Upper lobe of left lung (tissue), 6 donors: ENCODE measurements around the gene ARL3. TPM values are rescaled to one million over a fixed set of nuclear protein-coding genes. Genes with fewer than 3 reads are reported as not detected.
"Not testable (repeated sequence)": the region's sequence is repeated elsewhere in the genome, so short reads cannot be mapped to it uniquely, and the experiment has no call there.

Experiments
- ATAC-seq, 2 donors: fragments of 200-7000 bp; cut with Tn5 transposase; one replicate each; pipeline ENCODE4 v1.9.1; 2022; ENCODE audit warnings: mild to moderate bottlenecking in 2 of 2, moderate library complexity in 2 of 2; ENCODE audit not compliant: low FRiP score in 2 of 2
- DNase-seq, 2 donors: peaks; one replicate each; pipeline ENCODE4 v3.0.0-alpha.2; 2019 to 2020
- H3K27ac ChIP-seq, 4 donors: fragments of 200-600 bp; sonication (generic); one replicate each; pipeline ENCODE4 v1.5.1; 2016 to 2019
- H3K27me3 ChIP-seq, 4 donors: fragments of 200-600 bp; sonication (generic); one replicate each; pipeline ENCODE4 v1.5.1; 2017 to 2019
- H3K36me3 ChIP-seq, 4 donors: fragments of 200-600 bp; sonication (generic); one replicate each; pipeline ENCODE4 v1.5.1; 2016 to 2019
- H3K4me1 ChIP-seq, 4 donors: fragments of 200-600 bp; sonication (generic); one replicate each; pipeline ENCODE4 v1.5.1; 2018 to 2019
- H3K4me3 ChIP-seq, 4 donors: fragments of 200-600 bp; sonication (generic); one replicate each; pipeline ENCODE4 v1.5.1; 2017 to 2019; ENCODE audit warnings: mild to moderate bottlenecking in 2 of 4, moderate library complexity in 1 of 4
- H3K9me3 ChIP-seq, 4 donors: fragments of 200-600 bp; sonication (generic); one replicate each; pipeline ENCODE4 v1.5.1; 2018 to 2019
- CTCF ChIP-seq, 6 experiments: fragments of 450-650 bp in 4 of 6; fragments of 200-600 bp in 2 of 6; sonication (generic) in 2 of 6; IDR thresholded peaks; one replicate each; pipeline ENCODE4 v1.5.1; 2016 to 2019; ENCODE audit warnings: antibody characterized with exemption in 6 of 6
- EP300 ChIP-seq, 4 donors: sonication (generic); formaldehyde crosslinking; IDR thresholded peaks; one replicate each; pipeline ENCODE4 v1.5.1; 2017; ENCODE audit warnings: antibody characterized with exemption in 4 of 4, control low read depth in 2 of 4
- POLR2A ChIP-seq, 4 donors: fragments of 450-650 bp; IDR thresholded peaks; one replicate each; pipeline ENCODE4 v1.5.1; 2016 to 2017; ENCODE audit warnings: antibody characterized with exemption in 4 of 4, mild to moderate bottlenecking in 2 of 4
- POLR2AphosphoS5 ChIP-seq, 2 donors: sonication (generic); formaldehyde crosslinking; IDR thresholded peaks; one replicate each; pipeline ENCODE4 v1.5.1; 2017; ENCODE audit warnings: antibody characterized with exemption in 2 of 2
- WGBS, 2 donors: methylation state at CpG; one replicate each; pipeline ENCODE4 v1.1.5; 2017 to 2018; 5-methylcytosine and 5-hydroxymethylcytosine counted together
- total RNA-seq, 6 donors: library from RNA; depleted of rRNA in 4 of 6; stranded (reverse); fragments of >200 nt in 4 of 6; gene quantifications; one replicate each; pipeline versions ENCODE4 v1.1.0 to v1.2.1, GENCODE V29; 2016 to 2021
- donor health status: DM: no; HTN: no; CAD: no; lungs with moderate emphysema.
- donor health status: DM: no; HTN: yes; CAD: no; lungs with severe emphysema.

The ARL3 gene
- total RNA-seq, 6 donors from 2014 or later, result 4.6 to 7.9 (median 6.4) TPM

GRCh38 chr10:102701272-102701671, 12.9 kb downstream of the ARL3 start:
- 87 to 95% methylated on average over 3 of the region's 3 CpGs for WGBS, 2 donors
- no peak for ATAC-seq

GRCh38 chr10:102698894-102699293, 15.3 kb downstream of the ARL3 start:
- TF ChIP-seq POLR2A (IDR thresholded peaks at IDR 0.05) (no peak), CTCF (IDR thresholded peaks at IDR 0.05) (no peak), POLR2AphosphoS5 (IDR thresholded peaks at IDR 0.05) (no peak), EP300 (IDR thresholded peaks at IDR 0.05) (no peak)
- Histone ChIP-seq H3K27ac (no peak overlapping the region), H3K36me3 (peaks cover 0 to 37% (median 15%) of the 10 kb centered on the region in 4 donors), H3K4me3 (no peak overlapping the region), H3K4me1 (peaks cover 0 to 4% (median 0%) of the 10 kb centered on the region in 4 donors), H3K27me3 (no peaks in the 10 kb centered on the region), H3K9me3 (no peaks in the 10 kb centered on the region)
- WGBS, 2 donors, result 75 to 80% methylated on average over 2 of the region's 2 CpGs
- ATAC-seq (no peak), DNase-seq (no peak)

More at GRCh38 chr10:102701272-102701671, 12.9 kb downstream of the ARL3 start:
- no peaks in the 10 kb centered on the region for H3K9me3 ChIP-seq
- peaks cover 0 to 24% (median 15%) of the 10 kb centered on the region in 4 donors for H3K36me3 ChIP-seq
- H3K4me1 ChIP-seq, result peaks cover 0 to 4% (median 0%) of the 10 kb centered on the region in 4 donors
- H3K27ac ChIP-seq, result no peak overlapping the region
- DNase-seq, result no peak
- no peak overlapping the region for H3K4me3 ChIP-seq
- no peak for TF ChIP-seq POLR2AphosphoS5 (IDR thresholded peaks at IDR 0.05)
- no peaks in the 10 kb centered on the region for H3K27me3 ChIP-seq

GRCh38 chr10:102696736-102697135, 17.5 kb downstream of the ARL3 start:
- DNase-seq (no peak), ATAC-seq (no peak)
- H3K27ac ChIP-seq, result no peak overlapping the region
- no peak overlapping the region for H3K4me3 ChIP-seq
- H3K9me3 ChIP-seq, result no peaks in the 10 kb centered on the region
- peaks cover 0 to 4% (median 0%) of the 10 kb centered on the region in 4 donors for H3K4me1 ChIP-seq
- peaks cover 0 to 39% (median 15%) of the 10 kb centered on the region in 4 donors for H3K36me3 ChIP-seq
- no peak for TF ChIP-seq POLR2AphosphoS5 (IDR thresholded peaks at IDR 0.05)
- no peak for TF ChIP-seq POLR2A (IDR thresholded peaks at IDR 0.05)
- TF ChIP-seq EP300 (IDR thresholded peaks at IDR 0.05), result no peak
- no peak for TF ChIP-seq CTCF (IDR thresholded peaks at IDR 0.05)
- WGBS, 2 donors, result 89% methylated on average over 3 of the region's 3 CpGs
- H3K27me3 ChIP-seq, result no peaks in the 10 kb centered on the region

- not testable (repeated sequence) for H3K27ac ChIP-seq
- 91 to 97% methylated on average over 10 of the region's 10 CpGs for WGBS, 2 donors
These were observed 18.8 kb downstream of the ARL3 start for GRCh38 chr10:102695401-102695800.

GRCh38 chr10:102691285-102692066, 22.7 kb downstream of the ARL3 start:
- H3K27ac ChIP-seq, result no peak overlapping the region
- TF ChIP-seq POLR2A (IDR thresholded peaks at IDR 0.05) (no peak), EP300 (IDR thresholded peaks at IDR 0.05) (no peak)

More at GRCh38 chr10:102695401-102695800, 18.8 kb downstream of the ARL3 start:
- not testable (repeated sequence) for H3K4me1 ChIP-seq, H3K27me3 ChIP-seq, H3K9me3 ChIP-seq, DNase-seq, H3K4me3 ChIP-seq, ATAC-seq
- peaks cover 0 to 39% (median 13%) of the 10 kb centered on the region in 4 donors for H3K36me3 ChIP-seq

GRCh38 chr10:102683736-102684135, 30.5 kb downstream of the ARL3 start:
- DNase-seq, result no peak
- ATAC-seq, result no peak
- peaks cover 5 to 12% (median 7%) of the 10 kb centered on the region in 4 donors for H3K4me1 ChIP-seq
- H3K4me3 ChIP-seq, result no peak overlapping the region
- peaks cover 0 to 23% (median 7%) of the 10 kb centered on the region in 4 donors for H3K36me3 ChIP-seq
- TF ChIP-seq CTCF (IDR thresholded peaks at IDR 0.05) (no peak), POLR2AphosphoS5 (IDR thresholded peaks at IDR 0.05) (no peak), POLR2A (IDR thresholded peaks at IDR 0.05) (no peak)
- H3K27me3 ChIP-seq, result no peaks in the 10 kb centered on the region
- no peaks in the 10 kb centered on the region for H3K9me3 ChIP-seq
- WGBS, 2 donors, result 83 to 88% methylated on average over 5 of the region's 5 CpGs
- H3K27ac ChIP-seq, result no peak overlapping the region

More at GRCh38 chr10:102691285-102692066, 22.7 kb downstream of the ARL3 start:
- no peaks in the 10 kb centered on the region for H3K9me3 ChIP-seq
- peak in 1 of 2 donors; percentile 26 for ATAC-seq
- DNase-seq, result no peak
- peaks cover 0 to 18% (median 0%) of the 10 kb centered on the region in 4 donors for H3K36me3 ChIP-seq
- 76 to 80% methylated on average over 8 of the region's 8 CpGs for WGBS, 2 donors
- peaks cover 0 to under 1% (median 0%) of the 10 kb centered on the region in 4 donors for H3K4me1 ChIP-seq
- no peak overlapping the region for H3K4me3 ChIP-seq
- no peaks in the 10 kb centered on the region for H3K27me3 ChIP-seq
